Central memory CD4-positive, alpha-beta T cell (primary cell): ENCODE data around the gene FER.
"Not testable (repeated sequence)": the region's sequence is repeated elsewhere in the genome, so short reads cannot be mapped to it uniquely, and the experiment has no call there.

Source experiments
- DNase-seq: peaks from one replicate; pipeline ENCODE4 v3.0.0; 2022
- total RNA-seq, 3 experiments: gene quantifications; one replicate each; lab custom pipeline; 2026; lab: John Stamatoyannopoulos, UW

The FER gene
- total RNA-seq = 14.0 to 20.3 (median 19.7) reads per million in 3 experiments

DNA sequence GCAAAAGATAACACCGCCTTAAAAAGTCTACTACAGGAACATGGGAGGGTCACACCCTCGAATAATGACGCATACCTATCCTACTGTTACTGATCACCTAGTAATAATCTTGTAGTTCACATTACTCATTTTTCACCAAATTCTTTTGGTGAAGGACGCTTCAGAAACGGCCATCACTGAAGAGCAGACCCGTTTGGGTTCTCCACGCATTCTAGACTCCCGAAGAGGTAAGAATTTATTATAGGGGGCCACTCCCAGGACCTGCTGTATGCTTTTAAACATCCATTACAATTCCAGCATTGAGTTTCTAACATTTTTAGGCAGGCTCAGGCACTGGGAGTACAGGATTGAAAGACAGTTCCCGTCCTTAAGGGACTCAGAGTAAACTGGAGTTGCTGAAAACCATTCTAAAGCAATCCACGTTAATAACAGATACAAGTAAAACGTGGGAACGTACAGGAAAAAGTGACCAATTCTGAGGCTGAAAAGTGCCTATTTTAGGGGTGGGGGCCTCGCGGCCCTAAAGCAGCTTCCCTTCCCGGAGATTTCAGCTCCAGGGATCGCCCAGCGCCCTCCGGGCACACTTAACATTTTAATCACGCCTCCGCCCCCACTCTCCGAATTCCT lies at the start of gene FER:
FER (plus strand) TSS at position 124 of the 627 bp plus-strand sequence. CDS start 50,286 bp downstream, outside the sequence.
- peak; percentile 82 for DNase-seq

DNA sequence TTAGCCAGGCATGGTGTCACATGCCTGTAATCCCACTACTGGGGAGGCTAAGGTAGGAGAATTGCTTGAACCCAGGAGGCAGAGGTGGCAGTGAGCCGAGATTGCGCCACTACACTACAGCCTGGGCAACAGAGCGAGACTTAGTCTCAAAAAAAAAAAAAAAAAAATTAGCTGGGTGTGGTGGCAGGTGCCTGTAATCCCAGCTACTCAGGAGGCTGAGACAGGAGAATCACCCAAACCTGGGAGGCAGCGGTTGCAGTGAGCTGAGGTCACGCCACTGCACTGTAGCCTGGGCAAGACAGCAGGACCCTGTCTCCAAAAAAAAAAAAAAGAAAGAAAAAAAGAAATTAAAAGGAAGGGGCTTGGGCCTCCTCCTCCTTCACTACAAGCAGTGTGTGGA lies 47.3 kb upstream of the FER start:
- DNase-seq = not testable (repeated sequence)

DNA sequence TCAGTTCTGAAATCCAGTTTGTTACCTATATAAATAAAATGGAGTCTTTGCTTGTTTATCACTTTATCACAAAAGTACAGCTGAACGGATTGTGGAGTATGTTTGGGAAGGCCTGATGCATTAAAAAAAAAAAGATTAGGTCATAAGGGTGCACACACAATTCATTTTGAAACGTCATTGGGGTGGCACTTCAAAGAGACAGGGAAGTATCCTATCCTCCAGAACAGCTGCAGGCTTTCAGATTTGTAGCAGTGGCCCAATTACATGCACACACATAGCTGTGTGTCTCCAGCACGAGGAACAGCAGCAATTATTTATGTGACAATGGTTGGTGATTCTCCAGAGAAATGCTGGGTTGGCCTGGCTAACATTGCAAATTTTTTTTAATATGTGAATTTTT lies 46.8 kb upstream of the FER start:
- no peak for DNase-seq

DNA sequence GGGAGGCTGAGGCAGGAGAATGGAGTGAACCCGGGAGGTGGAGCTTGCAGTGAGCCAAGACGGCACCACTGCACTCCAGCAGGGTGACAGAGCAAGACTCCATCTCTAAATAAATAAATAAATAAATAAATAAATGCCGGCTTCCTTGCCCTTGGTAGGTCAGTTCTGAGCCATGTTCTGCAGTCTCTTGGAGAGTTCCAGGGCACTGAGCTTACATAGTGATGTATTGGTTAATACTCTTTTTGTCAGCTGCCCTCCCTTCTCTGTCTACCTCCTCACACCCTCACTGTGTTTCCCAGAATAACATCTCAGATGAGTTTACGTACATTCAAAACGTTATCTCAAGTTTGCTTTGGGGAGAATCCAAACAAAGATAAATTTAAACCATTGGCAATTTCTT lies 45.2 kb upstream of the FER start:
- no peak for DNase-seq

DNA sequence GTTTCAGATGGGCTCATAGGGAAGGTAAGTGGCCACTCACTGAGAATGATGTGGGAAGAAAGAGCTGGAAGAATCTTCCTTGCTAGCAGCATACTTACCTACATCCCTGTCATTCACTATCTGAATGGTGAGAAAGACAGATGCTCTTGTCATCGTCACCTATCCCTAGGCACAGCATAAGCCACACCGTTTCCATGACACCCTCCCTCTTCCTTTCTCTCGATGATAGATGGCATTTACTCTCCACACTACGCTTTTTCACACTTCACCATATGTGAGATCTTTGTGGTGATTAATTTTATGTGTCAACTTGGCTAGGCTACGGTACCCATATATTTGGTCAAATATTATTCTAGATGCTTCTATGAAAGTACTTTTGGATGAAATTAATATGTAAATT lies 44.4 kb upstream of the FER start:
- no peak for DNase-seq

DNA sequence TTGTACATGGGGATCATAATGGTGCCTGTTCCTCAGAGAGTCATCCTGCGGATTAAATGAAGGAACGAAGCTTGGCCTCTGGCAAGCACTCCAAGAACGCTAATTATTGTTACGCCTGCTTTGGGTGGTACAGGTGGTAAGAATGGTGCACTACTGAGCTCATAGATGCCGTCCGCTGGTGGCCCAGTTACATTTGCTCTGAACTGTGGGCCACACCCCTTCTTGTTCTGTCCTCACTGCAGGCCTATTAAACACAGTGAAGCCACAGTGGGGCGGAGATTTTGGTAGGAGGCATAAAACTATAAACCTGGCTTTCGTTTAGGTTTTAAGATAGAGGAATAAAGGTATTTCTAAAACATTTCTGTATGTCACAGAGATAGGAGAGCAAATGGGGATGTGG lies 40.6 kb upstream of the FER start:
- DNase-seq = no peak

DNA sequence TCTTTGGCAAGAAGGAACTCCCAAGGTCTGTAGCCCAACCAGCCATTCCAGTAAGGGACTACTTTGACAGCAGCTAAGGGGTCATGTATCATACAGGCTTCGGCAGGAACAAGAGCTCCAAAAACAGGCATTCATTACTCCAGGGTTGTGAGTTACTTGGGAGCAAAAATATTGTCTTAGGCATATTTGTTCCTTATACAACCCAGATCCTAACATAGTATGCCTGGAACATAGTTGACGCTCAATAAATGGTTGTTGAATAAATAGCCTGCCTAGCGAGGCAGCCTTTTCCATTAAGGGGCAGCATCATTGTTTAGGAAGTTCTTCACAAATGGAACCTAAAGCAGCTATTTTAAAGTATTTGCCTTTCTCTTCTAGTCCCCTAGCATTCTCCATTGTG lies 35.8 kb upstream of the FER start:
- DNase-seq = no peak

DNA sequence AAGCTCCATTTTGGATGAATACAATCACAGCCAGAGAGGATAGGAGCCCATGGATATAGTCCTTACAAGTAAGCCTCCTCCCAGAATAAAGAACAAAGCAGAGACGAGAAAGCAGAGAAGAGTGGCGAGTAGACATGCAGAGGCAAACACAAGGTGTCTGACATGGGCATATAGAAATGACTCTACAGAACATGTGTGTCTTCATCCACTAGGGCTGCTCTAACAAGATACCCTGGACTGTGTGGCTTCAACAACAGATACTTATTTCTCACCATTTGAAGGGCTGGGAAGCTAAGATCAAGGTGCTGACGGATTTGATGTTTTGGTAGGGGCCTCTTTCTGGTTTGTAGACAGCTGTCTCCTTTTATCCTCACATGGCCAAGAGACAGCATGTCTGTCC lies 32.3 kb upstream of the FER start:
- no peak for DNase-seq

DNA sequence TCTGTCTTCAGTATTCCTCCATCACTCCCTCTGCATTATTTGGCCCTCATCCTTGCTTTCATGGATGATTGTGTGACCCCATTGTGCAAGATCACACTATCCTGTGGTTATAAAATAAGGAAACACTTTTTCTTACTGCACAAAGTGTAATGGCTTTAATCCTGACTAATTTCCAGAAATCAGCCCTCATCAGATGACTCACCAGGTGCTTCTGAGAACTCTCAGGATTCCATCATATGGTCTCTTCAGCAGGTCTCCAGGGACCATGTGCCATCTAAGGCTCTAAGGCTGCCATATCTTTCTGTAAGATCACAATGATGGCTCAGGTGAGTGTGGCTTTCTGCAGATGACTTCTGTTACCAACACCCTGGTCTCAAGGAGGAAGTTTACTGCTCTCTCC lies 27.3 kb upstream of the FER start:
- DNase-seq = no peak

DNA sequence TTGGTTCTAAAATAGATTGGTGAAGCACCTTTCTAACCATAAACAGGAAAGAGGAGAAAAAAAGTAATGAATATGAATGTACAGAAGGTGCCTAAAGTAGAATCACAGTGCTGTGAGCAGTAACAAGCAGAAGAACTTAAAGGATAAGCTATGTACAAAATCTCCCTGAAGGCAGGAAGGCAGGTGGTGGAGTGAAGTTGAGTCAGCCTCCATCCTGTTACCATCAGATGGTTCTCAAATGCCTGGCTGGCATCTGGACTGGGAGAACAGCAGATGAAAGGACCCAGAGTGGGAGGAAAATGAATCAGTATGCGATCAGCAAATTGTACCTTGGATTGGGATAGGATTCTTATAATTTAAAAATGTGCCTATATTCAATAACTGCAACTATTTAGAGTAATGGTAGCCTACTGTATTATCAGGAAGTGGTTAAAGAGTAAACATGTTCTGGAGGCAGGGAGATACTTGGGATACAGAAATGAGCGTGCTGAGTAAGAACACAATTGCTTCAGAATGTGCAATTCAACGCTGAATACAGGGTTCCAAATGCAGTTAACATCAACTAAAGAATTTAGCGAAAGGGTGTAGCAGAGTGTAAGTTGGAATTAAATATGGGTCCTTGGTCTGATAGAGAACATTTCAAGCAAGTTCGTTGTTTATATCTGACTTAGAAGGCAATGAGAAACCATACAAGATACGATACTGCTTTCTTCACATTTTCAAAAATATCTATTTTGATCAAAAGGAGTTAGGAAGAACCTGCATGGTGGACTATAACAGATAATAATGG lies 21.1 kb upstream of the FER start:
- DNase-seq = no peak

DNA sequence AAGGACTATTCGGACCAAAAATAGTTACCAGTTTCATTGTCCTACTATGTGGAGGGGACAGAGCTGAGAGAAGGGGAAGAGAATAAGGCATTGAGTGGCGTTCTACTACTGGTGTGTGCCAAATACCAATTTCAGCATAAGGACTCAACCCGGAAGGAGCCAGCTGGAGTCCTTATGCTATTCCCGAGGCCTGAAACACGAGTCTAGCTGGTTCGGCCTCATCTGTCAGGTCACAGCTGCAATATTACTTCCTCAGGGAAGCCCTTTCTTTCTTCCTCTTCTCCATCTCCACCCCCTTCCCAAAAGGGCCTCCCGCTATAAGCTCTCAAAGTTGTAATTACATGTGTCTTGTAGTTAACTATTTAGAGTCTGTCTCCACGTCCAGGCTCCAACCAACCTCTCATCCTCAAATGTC lies 20.5 kb upstream of the FER start:
- DNase-seq = no peak

DNA sequence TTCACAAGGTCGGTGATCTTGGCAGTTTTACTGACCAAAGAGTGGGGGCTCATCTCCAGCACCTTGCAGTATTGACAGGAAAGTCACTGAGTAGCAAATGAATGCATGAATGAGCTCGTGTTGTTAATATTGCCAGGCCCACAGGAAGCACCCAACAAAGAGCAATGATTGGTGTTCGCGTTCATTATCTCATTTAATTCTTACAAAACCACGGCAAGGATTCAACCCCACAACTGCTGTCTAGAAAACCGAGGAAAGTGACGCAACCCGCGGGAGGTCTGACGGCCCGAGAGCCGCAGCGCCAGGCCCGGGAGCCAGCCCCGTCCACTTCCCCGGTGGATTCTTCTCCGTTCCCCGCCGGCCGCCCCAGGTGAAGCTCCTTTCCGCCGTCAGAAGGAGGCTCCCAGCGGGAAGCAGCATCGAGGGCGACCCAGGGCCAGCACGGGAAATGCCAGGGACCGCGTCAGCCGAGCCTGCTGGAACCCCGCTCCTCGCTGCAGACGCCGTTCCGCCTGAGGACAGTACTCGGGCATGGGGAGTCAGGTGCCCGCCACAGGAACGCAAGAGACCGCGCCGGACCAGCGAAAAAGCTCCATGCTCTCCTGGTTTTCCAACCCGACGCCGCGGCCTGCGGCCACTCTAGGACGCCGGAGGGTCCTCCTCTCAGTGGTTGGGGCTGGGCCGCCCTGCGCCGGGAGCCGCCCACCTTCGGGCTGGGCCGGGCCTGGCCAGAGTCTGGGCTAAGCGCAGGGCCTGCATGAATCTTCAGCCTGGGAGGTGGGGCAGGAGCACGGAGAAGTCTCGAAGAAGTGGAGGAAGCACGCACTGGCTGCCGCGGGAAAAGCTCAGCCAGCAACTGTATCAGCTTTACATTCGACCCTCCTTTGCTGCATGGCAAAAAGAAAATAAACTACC lies 19.8 kb upstream of the FER start:
- DNase-seq = peak; percentile 40

DNA sequence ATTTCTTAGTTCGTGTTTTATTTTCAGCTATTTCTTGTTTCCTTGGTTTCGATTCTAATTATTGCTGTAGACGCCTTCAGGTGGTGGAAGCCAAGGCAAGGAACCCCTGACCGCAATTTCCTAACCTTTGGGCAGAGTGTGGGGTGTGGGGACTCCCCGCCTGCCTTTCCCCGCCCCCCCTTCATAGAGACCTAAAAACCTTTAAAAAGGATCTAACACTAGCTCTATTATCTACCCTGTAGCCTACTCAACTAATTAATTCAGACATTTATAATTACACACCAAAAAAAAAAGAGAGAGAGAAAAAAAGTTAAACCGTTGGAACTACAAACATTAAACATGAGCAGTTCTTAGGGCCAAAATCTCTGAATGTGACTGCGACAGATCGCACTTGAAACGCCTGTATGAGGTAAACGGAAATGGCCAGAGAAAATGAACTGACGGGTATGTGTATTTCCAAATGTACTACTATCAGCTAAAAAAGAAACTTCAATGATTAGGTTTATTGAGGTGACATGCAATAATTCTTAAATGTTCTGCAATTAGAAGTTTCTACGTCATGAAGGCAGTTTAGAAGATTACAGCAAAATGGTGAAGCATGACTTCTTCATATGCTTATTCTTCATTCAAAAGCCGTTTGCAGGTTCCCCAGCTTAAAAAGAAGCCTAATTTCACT lies 19.0 kb upstream of the FER start:
- peak; percentile 73 for DNase-seq

DNA sequence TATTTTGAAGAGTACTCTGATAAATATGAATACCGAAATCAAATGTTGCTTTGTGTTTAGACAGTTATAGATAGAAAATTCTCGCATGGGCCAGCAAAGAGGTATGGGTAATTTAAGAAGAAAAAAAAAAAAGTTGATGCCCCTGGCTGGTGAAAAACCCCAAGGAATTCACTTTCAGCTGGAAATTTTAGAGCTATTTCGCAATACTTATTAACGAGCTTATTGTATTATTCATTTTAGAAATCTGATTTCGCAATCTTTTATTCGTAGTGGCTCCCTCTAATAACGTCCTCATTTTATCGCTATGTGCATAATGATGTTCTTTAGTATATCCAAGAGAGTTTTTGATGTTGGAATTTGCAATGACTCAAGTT lies 18.5 kb upstream of the FER start:
- DNase-seq = no peak

DNA sequence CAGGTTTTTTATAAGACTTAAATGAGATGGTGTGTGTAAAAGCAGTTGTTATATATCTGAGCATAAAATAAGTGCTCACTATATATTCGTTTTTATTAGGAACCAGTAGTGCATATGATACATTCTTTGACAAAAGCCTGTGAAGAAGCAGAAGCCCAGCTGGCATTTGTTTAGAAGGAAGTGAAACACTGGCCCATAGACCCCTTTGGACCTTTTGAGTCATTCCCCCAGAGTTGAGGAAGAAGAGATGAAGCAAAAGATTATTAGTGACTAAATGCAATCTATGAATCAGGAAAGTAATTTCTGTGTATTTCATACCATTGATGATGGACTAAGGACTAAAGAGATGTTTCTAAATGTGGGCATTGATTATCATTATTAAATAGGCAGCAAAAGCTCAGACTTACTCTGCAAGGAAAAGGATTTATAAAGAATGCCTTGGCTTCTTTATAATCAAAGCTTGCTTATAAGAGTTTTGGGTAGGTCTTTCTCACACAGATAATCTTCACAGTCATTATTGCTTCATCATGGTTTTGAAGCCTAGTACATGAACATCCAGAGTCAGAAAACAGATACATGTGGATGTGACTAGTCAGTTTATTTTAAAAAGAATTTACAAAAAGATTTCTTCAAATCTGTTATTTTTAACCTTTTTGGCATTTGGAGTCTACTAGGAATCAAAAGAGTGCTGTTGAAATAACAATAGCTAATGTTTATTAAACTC lies 16.9 kb upstream of the FER start:
- no peak for DNase-seq

DNA sequence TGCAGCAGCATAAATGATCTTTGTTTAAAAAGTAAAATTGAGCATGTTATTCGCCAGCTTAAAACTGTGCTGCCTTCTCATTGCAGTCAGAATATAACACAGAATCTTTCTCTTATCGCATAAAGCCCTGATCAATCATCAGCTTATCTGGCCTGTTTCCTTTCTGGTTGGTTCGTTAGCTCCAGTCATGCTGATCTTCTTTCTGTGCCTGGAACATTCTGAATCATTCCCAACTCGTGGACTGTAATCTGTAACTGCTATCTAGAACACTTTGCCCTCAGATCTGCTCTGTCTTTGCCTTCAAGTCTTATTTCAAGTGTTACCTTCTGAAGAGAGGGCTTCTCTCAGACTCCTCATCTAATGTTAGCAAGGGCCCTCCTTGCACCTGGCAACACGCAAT lies 11.9 kb upstream of the FER start:
- no peak for DNase-seq

DNA sequence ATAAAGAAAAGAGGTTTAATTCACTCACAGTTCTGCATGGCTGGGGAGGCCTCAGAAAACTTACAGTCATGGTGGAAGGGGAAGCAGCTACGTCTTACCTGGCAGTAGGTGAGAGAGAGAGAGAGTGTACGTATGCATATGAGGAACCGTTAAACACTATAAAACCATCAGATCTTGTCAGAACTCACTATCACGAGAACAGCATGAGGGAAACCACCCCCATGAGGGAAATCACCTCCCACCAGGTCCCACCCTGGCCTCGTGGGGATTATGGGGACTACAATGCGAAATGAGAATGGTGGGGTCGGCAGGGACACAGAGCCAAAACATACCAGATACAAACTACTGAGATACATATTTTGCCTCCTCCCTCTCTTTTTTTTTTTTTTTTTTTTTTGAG lies 10.8 kb upstream of the FER start:
- DNase-seq = no peak

DNA sequence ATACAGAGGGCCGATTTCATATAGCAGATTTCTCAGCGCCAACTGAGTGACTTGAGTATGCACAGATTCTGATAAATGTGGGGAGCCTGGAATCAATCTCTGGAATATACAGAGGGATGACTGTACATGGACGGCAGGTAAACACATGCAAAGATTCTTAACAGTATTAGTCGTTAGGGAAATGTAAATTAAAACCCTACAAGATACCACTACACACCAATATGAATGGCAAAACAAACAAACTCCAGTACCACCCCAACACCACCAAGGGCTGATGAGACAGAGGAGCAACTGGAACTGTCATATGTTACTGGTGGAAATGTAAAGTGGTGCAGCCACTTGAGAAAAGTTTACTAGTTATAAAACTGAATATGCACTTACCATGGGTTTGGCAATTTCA lies 8.3 kb upstream of the FER start:
- no peak for DNase-seq

DNA sequence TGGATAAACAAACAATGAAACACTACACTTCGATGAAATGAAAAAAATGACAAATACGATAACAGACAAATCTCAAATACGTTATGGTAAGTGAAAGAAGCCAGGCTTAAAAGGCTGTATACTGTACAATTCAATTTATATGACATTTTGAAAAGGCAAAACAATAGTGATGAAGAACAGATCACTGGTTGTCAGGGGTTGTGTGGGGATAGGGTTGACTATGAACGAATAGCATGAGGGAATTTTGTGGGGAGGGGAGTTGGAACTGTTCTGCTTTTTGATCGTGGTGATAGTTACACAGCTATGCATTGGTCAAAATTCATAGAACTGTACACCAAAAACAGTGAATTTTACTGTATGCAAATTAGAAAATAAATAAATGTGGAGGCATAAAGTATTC lies 7.8 kb upstream of the FER start:
- DNase-seq = no peak

DNA sequence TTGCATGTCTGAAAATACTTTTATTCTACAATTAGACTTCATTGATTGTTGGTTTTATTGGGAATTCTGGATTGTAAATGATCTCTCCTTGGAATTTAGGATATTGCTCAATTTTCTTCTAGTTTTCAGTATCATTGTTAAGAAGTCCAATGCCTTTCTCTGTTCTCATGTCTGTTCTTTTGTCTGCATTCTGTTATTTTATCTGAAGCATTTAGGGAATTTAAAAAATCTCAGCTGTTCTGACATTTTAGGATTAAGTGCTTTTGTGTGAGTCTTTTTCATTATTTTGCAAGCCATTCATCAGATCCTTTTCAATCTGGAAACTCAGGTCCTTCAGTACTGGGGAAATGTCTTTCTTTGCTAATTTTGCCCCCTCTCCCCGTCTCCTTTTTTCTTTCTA lies 4.4 kb upstream of the FER start:
- DNase-seq = no peak

DNA sequence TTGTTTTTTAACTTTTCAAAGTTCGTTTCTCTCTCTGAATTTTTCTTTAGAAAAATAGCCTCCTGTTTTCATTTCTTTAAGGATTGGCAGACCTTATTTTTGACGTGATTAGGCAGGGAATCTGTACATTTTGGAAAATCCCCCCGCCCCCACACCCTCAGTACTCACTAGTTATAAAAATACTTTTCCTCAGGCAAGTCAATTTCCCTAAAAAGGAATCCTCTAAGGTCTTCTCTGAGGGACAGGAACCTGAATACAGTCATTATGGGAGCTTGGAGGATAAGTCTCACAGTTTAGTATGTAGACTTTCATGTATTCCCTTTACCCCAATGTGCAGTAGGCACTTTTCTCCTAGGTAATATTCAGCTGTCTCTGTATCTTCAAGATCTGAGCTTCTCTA lies 3.9 kb upstream of the FER start:
- no peak for DNase-seq

DNA sequence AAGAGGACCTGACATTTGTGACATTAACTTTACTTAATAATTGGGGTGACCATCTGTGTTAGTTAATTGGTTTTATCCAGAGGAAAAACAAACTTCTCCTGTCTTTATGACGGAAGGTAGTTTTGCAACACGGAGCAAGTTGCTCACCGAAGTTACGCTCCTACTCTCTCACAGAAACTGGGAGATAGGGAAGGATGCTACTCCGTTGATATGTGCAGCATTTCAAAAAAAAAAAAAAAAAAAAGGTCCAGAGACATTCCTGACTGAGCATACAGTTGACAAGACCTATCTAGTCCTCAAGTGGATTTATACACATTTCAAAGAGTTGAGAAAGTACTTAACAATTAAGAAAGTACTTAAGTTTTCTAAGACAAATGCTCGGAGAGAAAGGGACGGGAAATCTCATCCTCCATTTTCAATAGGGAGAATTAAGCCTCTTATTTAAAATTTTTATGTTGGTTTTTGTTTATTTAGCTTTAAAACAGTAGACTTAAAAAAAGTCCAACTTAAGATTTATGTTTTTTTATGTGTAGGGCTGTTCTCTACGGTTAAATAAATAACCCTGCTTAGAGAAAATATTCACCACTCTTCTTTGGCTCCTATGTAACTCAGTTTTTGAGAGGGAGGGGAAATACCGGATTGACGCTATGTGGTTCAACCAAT lies 455 bp upstream of the FER start:
- DNase-seq = no peak
